Measurements from ENCODE around the gene SLC12A2.

DNA sequence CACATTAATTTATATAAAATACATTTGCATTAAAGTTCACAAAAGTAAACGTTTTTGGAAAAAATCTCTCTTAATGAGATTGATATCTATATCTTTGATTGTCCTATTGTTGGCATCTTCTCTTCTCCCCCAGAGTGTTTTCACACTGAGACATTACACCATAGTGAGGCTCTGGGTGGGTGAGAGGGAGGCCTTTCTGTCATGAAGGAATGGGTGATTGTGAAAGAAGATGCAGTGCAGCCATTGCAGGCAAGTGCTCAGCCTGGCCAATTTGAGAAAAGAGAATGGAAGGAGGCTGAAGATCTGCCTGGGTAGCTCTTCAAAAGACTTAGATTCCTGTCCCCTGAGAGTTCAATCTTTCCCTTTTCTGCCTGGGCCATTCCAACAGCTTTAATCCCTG is 140.8 kb downstream of the SLC12A2 start:
- TF ChIP-seq EZH2 (IDR thresholded peaks at IDR 0.05) (no peak), POLR2AphosphoS5 (IDR thresholded peaks at IDR 0.05; ENCODE audit: borderline replicate concordance, low read depth, low read length) (no peak)
